HEK293T (cell line): Measurements from ENCODE around the gene HPSE2.

Source experiments
- CTCF ChIA-PET: fragments of 350-600 bp; formaldehyde crosslinking; extraction: SDS; loops from one replicate; lab custom pipeline; 2021; ENCODE audit warnings: antibody characterized with exemption, inconsistent platforms; lab: Yijun Ruan, JAX
- POLR2A ChIA-PET: fragments of 350-600 bp; formaldehyde crosslinking; extraction: SDS; loops from one replicate; lab custom pipeline; 2020; ENCODE audit warnings: antibody characterized with exemption, inconsistent platforms; lab: Yijun Ruan, JAX
- DNase-seq: peaks from one replicate; pipeline ENCODE4 v3.0.0; 2012; ENCODE audit warnings: mixed read lengths; ENCODE audit errors: extremely low spot score
- ARNT ChIP-seq: fragments of 450-650 bp; IDR thresholded peaks from 2 replicates; pipeline ENCODE4 v1.6.1; 2017; ENCODE audit warnings: mild to moderate bottlenecking
- BHLHE40 ChIP-seq: fragments of 450-650 bp; IDR thresholded peaks from 2 replicates; pipeline ENCODE4 v1.6.1; 2016; ENCODE audit warnings: mild to moderate bottlenecking, moderate library complexity, borderline replicate concordance
- CTBP1 ChIP-seq: fragments of 450-650 bp; IDR thresholded peaks from 2 replicates; pipeline ENCODE4 v1.6.1; 2016; ENCODE audit warnings: borderline replicate concordance
- ELF4 ChIP-seq: fragments of 450-650 bp; IDR thresholded peaks from 2 replicates; pipeline ENCODE4 v1.6.1; 2017; ENCODE audit warnings: antibody characterized with exemption
- FOXA1 ChIP-seq: fragments of 450-650 bp; IDR thresholded peaks from 2 replicates; pipeline ENCODE4 v1.6.1; 2016; ENCODE audit warnings: mild to moderate bottlenecking
- FOXK2 ChIP-seq: fragments of 450-650 bp; IDR thresholded peaks from 2 replicates; pipeline ENCODE4 v1.6.1; 2016; ENCODE audit warnings: mild to moderate bottlenecking
- FOXM1 ChIP-seq: fragments of 450-650 bp; IDR thresholded peaks from 2 replicates; pipeline ENCODE4 v1.6.1; 2017; ENCODE audit warnings: mild to moderate bottlenecking, borderline replicate concordance
- HDGF ChIP-seq: fragments of 450-650 bp; IDR thresholded peaks from 2 replicates; pipeline ENCODE4 v1.6.1; 2017; ENCODE audit warnings: antibody characterized with exemption, borderline replicate concordance
- L3MBTL2 ChIP-seq: fragments of 450-650 bp; conservative IDR thresholded peaks from 2 replicates; pipeline ENCODE4 v1.6.1; 2016; ENCODE audit warnings: mild to moderate bottlenecking
- LEF1 ChIP-seq: fragments of 450-650 bp; IDR thresholded peaks from 2 replicates; pipeline ENCODE4 v1.6.1; 2017; ENCODE audit warnings: mild to moderate bottlenecking, borderline replicate concordance
- NFRKB ChIP-seq: fragments of 450-650 bp; IDR thresholded peaks from 2 replicates; pipeline ENCODE4 v1.6.1; 2016; ENCODE audit warnings: mild to moderate bottlenecking, moderate library complexity
- SP1 ChIP-seq: fragments of 450-650 bp; IDR thresholded peaks from 2 replicates; pipeline ENCODE4 v1.6.1; 2017
- SUZ12 ChIP-seq: fragments of 450-650 bp; IDR thresholded peaks from 2 replicates; pipeline ENCODE4 v1.6.1; 2016; ENCODE audit warnings: mild to moderate bottlenecking
- TARDBP ChIP-seq: fragments of 450-650 bp; IDR thresholded peaks from 2 replicates; pipeline ENCODE4 v1.6.1; 2016
- ZNF384 ChIP-seq: fragments of 450-650 bp; IDR thresholded peaks from 2 replicates; pipeline ENCODE4 v1.6.1; 2016
- TF ChIP-seq, protein P1 (sequence below): fragments of 450-650 bp; IDR thresholded peaks from 2 replicates; pipeline ENCODE4 v1.6.1; 2016

Gene HPSE2

DNA sequence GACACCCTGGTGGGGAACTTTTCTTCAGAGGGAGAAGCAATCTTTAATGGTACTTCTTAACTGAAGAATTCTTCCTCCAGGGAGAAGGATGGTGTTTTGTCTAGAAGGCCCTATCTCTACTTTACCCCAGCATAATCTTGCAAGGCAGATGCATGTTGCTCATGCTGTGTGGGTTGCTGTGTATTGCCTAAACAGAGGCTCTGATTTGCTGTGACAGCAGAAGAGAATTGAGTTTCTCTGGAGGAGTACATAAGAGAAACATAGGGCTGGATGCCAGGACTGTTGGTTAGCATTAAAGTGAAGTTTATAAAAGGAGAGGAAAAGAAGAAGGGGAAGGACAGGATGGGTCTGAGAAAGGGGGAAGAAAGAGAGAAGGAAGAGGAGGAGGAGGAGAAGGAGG lies 540.8 kb downstream of the HPSE2 start:
- no peak for DNase-seq

DNA sequence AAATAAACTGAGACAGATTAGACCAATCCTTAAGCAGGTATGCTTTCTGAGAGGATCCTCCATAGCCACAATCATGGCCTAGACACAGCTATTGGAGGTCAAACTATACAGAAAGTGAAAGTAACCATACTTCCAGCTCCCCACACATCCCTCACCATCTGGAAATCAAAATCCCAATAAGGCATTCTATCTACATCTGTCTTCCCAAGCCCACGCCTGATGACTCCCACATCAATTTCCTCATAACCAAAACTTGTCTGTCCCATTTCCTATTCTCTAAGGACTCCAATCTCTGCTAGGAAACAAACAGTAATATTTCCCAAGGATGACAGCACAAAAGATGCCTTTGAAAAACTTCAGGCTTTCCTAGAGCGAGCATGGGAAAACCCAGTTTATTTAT lies 541.6 kb downstream of the HPSE2 start:
- ChIA-PET CTCF (no interaction called here), POLR2A (no interaction called here)
- TF ChIP-seq, protein P1, sequence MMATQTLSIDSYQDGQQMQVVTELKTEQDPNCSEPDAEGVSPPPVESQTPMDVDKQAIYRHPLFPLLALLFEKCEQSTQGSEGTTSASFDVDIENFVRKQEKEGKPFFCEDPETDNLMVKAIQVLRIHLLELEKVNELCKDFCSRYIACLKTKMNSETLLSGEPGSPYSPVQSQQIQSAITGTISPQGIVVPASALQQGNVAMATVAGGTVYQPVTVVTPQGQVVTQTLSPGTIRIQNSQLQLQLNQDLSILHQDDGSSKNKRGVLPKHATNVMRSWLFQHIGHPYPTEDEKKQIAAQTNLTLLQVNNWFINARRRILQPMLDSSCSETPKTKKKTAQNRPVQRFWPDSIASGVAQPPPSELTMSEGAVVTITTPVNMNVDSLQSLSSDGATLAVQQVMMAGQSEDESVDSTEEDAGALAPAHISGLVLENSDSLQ: no peak
- TF ChIP-seq SUZ12 (no peak), ELF4 (no peak), NFRKB (no peak)
- no peak for DNase-seq

More for the DNA sequence above, 540.8 kb downstream of the HPSE2 start:
- TF ChIP-seq SUZ12 (no peak), SP1 (no peak), BHLHE40 (no peak), CTBP1 (no peak), ARNT (no peak), L3MBTL2 (no peak), LEF1 (no peak)
- TF ChIP-seq, protein P1: no peak
- ChIA-PET CTCF (no interaction called here), POLR2A (no interaction called here)

DNA sequence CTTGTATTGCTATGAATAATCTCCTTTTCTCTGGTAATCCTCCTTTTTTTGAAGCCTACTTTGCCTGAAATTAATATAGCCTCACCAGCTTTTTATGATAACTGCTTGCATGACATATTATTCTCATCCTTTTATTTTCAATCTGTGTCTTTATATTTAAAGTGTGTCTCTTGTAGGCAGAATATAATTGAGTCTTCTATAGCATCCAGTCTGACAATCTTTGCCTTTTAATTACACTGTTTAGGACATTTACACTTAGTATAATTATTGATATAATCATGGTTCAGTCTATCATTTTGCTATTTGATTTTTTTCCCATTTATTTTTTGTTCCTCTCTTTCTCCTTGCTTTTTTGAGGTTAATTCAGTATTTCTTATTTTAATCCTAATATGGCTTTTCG lies 548.0 kb downstream of the HPSE2 start:
- TF ChIP-seq HDGF (no peak), ARNT (no peak), TARDBP (no peak), BHLHE40 (no peak), LEF1 (no peak), FOXM1 (no peak), FOXK2 (no peak)
- CTCF ChIA-PET: no interaction called here
- POLR2A ChIA-PET: no interaction called here
- no peak for DNase-seq

DNA sequence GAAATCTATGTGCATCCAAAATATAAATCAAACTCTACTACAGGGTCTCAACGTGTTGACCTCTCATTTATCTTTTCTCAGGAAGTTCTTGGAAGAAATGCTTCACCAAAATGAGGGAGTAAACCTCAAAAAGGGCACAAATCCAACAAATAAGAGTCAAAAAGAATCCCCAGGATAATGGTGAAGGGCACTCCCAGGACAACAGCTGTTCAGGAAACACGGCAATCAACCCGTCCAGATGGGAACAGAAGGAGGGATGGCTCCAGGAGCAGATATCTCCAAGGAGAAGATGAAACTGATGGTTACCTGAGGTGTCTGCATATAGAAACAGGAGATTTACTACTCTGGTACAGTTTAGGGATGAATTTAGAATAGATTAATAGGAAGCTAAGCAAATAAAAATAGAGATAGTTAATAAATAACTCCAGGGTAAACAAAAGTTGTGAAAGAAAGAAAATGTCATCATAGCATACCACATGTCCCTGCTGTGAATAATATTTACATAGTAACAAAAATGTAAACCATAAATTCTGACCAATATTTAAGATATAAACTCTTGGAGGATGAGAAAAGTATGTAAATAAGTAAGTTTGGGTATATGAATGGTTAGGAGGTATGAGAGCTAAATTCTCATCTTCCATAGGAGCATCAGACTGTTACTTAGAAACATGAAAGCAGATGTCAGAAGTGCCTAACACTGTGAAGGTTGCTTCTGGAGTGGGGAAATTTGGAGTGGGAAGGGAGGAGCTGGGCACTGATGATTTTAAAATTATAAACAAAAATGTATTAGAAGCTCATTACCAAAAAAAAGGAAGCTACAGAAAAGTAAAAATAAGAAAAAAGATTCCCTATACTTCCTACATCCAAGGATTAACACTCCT lies 551.4 kb downstream of the HPSE2 start:
- CTCF ChIA-PET: no interaction called here
- no peak for DNase-seq
- POLR2A ChIA-PET: no interaction called here
- no peak for TF ChIP-seq FOXK2

DNA sequence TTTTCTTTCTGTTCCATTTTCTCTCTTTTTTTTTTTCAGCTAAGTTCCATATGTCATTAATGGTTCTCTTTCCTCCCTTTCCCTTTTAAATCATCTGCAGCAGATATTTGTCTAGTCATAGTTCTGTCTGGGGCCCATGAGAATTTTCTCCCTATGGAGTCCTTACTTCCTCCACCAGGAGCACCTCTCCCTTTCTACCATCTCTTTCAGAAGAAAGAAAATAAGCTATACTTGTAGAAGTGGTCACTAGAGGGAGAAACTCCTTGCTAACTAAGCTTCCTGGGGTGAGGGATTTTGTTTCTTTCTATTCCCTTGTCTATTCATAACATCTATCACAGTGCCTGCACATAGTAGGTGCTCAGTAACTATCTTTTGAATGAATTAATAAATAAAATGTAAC lies 558.8 kb downstream of the HPSE2 start:
- CTCF ChIA-PET: interaction anchor here (0.6 kb wide), 1 partner anchor 249 kb away, joined by 3 read pairs; no protein-coding TSS in a partner anchor

DNA sequence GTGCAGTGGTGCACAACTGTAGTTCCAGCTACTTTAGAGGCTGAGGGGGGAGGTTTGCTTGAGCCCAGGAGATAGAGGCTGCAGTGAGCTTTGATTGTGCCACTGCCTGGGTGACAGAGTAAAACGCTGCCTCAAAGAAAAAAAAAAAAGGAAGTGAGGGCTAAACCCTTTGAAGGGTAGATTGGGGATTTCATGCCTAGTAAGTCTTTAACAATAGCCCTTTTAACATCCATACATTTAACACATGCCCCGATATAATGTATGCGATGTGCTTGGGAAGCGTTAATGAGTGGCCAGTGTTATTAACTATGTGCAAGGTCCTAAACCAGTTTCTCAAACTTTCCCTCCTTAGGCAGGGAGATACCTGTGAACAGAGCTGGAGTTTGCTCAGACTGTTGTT lies 559.8 kb downstream of the HPSE2 start:
- ChIA-PET CTCF (no interaction called here), POLR2A (no interaction called here)
- TF ChIP-seq FOXM1 (no peak), LEF1 (no peak), BHLHE40 (no peak), ZNF384 (no peak), SUZ12 (no peak), NFRKB (no peak), FOXK2 (no peak), HDGF (no peak), CTBP1 (no peak), ARNT (no peak), SP1 (no peak), FOXA1 (no peak), TARDBP (no peak), L3MBTL2 (no peak), ELF4 (no peak)
- TF ChIP-seq, protein P1: no peak
- no peak for DNase-seq

More for the DNA sequence above, 558.8 kb downstream of the HPSE2 start:
- POLR2A ChIA-PET: no interaction called here
- DNase-seq: no peak
- TF ChIP-seq HDGF (no peak), FOXK2 (no peak), L3MBTL2 (no peak), TARDBP (no peak)
- TF ChIP-seq, protein P1: no peak
